Eye (tissue), 1 donor: Measurements from ENCODE around the gene DYNC1H1.

Experiments used
- DNase-seq: peaks from one replicate; pipeline ENCODE4 v3.0.0-alpha.2; 2015

The DYNC1H1 gene

GRCh38 chr14:101945171-101945570, 19.2 kb upstream of the DYNC1H1 start:
- no peak for DNase-seq

GRCh38 chr14:101947577-101947903, 16.8 kb upstream of the DYNC1H1 start:
- no peak for DNase-seq

- peak; percentile 100 for DNase-seq
Measured at GRCh38 chr14:101947904-101948665, 16.3 kb upstream of the DYNC1H1 start.

GRCh38 chr14:101948666-101949216, 15.6 kb upstream of the DYNC1H1 start:
- no peak for DNase-seq

- no peak for DNase-seq
Measured at GRCh38 chr14:101950100-101950499, 14.3 kb upstream of the DYNC1H1 start.

GRCh38 chr14:101950516-101951215, 13.7 kb upstream of the DYNC1H1 start:
- DNase-seq = no peak

- DNase-seq = no peak
Measured at GRCh38 chr14:101953151-101953550, 11.2 kb upstream of the DYNC1H1 start.

GRCh38 chr14:101954501-101954900, 9.9 kb upstream of the DYNC1H1 start:
- DNase-seq = no peak

- DNase-seq = no peak
Measured at GRCh38 chr14:101955695-101956161, 8.6 kb upstream of the DYNC1H1 start.

- DNase-seq = no peak
Measured at GRCh38 chr14:101956179-101956885, 8.0 kb upstream of the DYNC1H1 start.

GRCh38 chr14:101957406-101958234, 6.8 kb upstream of the DYNC1H1 start:
- no peak for DNase-seq

- no peak for DNase-seq
Measured at GRCh38 chr14:101958418-101959180, 5.8 kb upstream of the DYNC1H1 start.

GRCh38 chr14:101959277-101959676, 5.1 kb upstream of the DYNC1H1 start:
- no peak for DNase-seq

- peak; percentile 50 for DNase-seq
Measured at GRCh38 chr14:101960225-101960624, 4.1 kb upstream of the DYNC1H1 start.

GRCh38 chr14:101961011-101961721, 3.2 kb upstream of the DYNC1H1 start:
- peak; percentile 90 for DNase-seq

GRCh38 chr14:101961746-101962502, 2.4 kb upstream of the DYNC1H1 start:
- no peak for DNase-seq

GRCh38 chr14:101962503-101962874, 1.9 kb upstream of the DYNC1H1 start:
- peak; percentile 50 for DNase-seq

GRCh38 chr14:101963052-101963451, 1.3 kb upstream of the DYNC1H1 start:
- DNase-seq = no peak

- no peak for DNase-seq
Measured at GRCh38 chr14:101963656-101964296, 597 bp upstream of the DYNC1H1 start.

GRCh38 chr14:101965181-101965544, 790 bp downstream of the DYNC1H1 start:
- peak; percentile 82 for DNase-seq
